Right ventricle myocardium inferior (tissue), 1 donor: Measurements from ENCODE around the gene OR2B3. TPM values are rescaled to one million over a fixed set of nuclear protein-coding genes. Genes with fewer than 3 reads are reported as not detected.
"Not testable (repeated sequence)": the region's sequence is repeated elsewhere in the genome, so short reads cannot be mapped to it uniquely, and the experiment has no call there.

Experiments
- ATAC-seq: fragments of 200-7000 bp; cut with Tn5 transposase; one replicate; pipeline ENCODE4 v1.9.1; 2020; ENCODE audit warnings: mild to moderate bottlenecking, moderate library complexity
- DNase-seq: peaks from one replicate; pipeline ENCODE4 v3.0.0; 2021; ENCODE audit errors: missing footprints
- intact Hi-C: fragments of 100-400 bp; cut with DNase I; formaldehyde crosslinking; loops from one replicate; pipeline ENCODE4 v1.11.0; 2022
- long read RNA-seq: library from polyadenylated mRNA; unstranded; transcript quantifications from one replicate; pipeline ENCODE4 v2.0.0, GENCODE V29; 2021
- total RNA-seq: library from RNA; stranded (reverse); fragmentation: NEBNext Ultra II Directional; extraction: Animal tissue kit (Norgen Biotek cat#: 25700); gene quantifications from one replicate; pipeline ENCODE4 v1.2.1, GENCODE V29; 2021
- donor health status: DM: no; HTN: yes; CAD: no; lungs with severe emphysema.

The OR2B3 gene
- not detected for total RNA-seq
- long read RNA-seq = 0 reads

GRCh38 chr6:29087213-29087612 is at the start of gene OR2B3:
TSS of gene OR2B3 (minus strand) at chr6:29087313. CDS start at chr6:29087248, 65 bp downstream.
- DNase-seq (no peak), ATAC-seq (no peak)
- intact Hi-C loops = no loop called here

GRCh38 chr6:29131691-29132090 is 44.6 kb upstream of the OR2B3 start:
- ATAC-seq (no peak), DNase-seq (no peak)
- intact Hi-C loops = no loop called here

- DNase-seq (no peak), ATAC-seq (no peak)
Observed at GRCh38 chr6:29130644-29131043, 43.5 kb upstream of the OR2B3 start.

GRCh38 chr6:29129326-29130012 is 42.4 kb upstream of the OR2B3 start:
- DNase-seq = peak; percentile 45
- no peak for ATAC-seq
- intact Hi-C loops = no loop called here

More at GRCh38 chr6:29130644-29131043, 43.5 kb upstream of the OR2B3 start:
- intact Hi-C loops = no loop called here

GRCh38 chr6:29114964-29115363 is 27.9 kb upstream of the OR2B3 start:
- ATAC-seq, DNase-seq, intact Hi-C loops: not testable (repeated sequence)

- DNase-seq = no peak
- no peak for ATAC-seq
- intact Hi-C loops = no loop called here
Observed at GRCh38 chr6:29112135-29112534, 25.0 kb upstream of the OR2B3 start.

- ATAC-seq (no peak), DNase-seq (no peak)
- intact Hi-C loops = no loop called here
Observed at GRCh38 chr6:29107758-29108157, 20.6 kb upstream of the OR2B3 start, which contains the start of gene OR2J3. TSS of gene OR2J3 (plus strand) at chr6:29108058. CDS start at chr6:29111891, 3,833 bp downstream.

- ATAC-seq = no peak
- intact Hi-C loops = no loop called here
Observed at GRCh38 chr6:29099190-29099589, 12.1 kb upstream of the OR2B3 start, which contains the start of gene OR2J1. TSS of gene OR2J1 (plus strand) at chr6:29099490. CDS start at chr6:29100943, 1,453 bp downstream.

GRCh38 chr6:29097803-29098202 is 10.7 kb upstream of the OR2B3 start:
- intact Hi-C loops = no loop called here
- no peak for ATAC-seq

More at GRCh38 chr6:29099190-29099589, 12.1 kb upstream of the OR2B3 start, which contains the start of gene OR2J1:
- no peak for DNase-seq

GRCh38 chr6:29092957-29093356 is 5.8 kb upstream of the OR2B3 start:
- no peak for ATAC-seq
- no peak for DNase-seq
- intact Hi-C loops = no loop called here

More at GRCh38 chr6:29097803-29098202, 10.7 kb upstream of the OR2B3 start:
- DNase-seq = no peak

GRCh38 chr6:29082457-29082856 is 4.7 kb downstream of the OR2B3 start:
- no peak for DNase-seq
- intact Hi-C loops = no loop called here

GRCh38 chr6:29081312-29081711 is 5.8 kb downstream of the OR2B3 start:
- ATAC-seq = no peak
- DNase-seq = no peak
- intact Hi-C loops = no loop called here

More at GRCh38 chr6:29082457-29082856, 4.7 kb downstream of the OR2B3 start:
- no peak for ATAC-seq

GRCh38 chr6:29079203-29079602 is 7.9 kb downstream of the OR2B3 start:
- intact Hi-C loops = no loop called here
- ATAC-seq = no peak
- no peak for DNase-seq

GRCh38 chr6:29071831-29072723 is 15.0 kb downstream of the OR2B3 start:
- DNase-seq (no peak), ATAC-seq (no peak)
- intact Hi-C loops = no loop called here

GRCh38 chr6:29051680-29052079 is 35.4 kb downstream of the OR2B3 start:
- intact Hi-C loops = no loop called here
- no peak for ATAC-seq
- no peak for DNase-seq

GRCh38 chr6:29045075-29045474 is 42.0 kb downstream of the OR2B3 start, which contains the start of gene OR2W1:
TSS of gene OR2W1 (minus strand) at chr6:29045175. CDS start at chr6:29045175, 0 bp downstream.
- DNase-seq (no peak), ATAC-seq (no peak)
- intact Hi-C loops = no loop called here
